ENCODE results near the gene EDC3.
"Not testable (repeated sequence)": the region's sequence is repeated elsewhere in the genome, so short reads cannot be mapped to it uniquely, and the experiment has no call there.

Gene EDC3

GRCh38 chr15:74710319-74711094, 14.7 kb upstream of the EDC3 start:
- DNase-seq (ENCODE audit: low read depth in 2 of 2) = no peak

DNA sequence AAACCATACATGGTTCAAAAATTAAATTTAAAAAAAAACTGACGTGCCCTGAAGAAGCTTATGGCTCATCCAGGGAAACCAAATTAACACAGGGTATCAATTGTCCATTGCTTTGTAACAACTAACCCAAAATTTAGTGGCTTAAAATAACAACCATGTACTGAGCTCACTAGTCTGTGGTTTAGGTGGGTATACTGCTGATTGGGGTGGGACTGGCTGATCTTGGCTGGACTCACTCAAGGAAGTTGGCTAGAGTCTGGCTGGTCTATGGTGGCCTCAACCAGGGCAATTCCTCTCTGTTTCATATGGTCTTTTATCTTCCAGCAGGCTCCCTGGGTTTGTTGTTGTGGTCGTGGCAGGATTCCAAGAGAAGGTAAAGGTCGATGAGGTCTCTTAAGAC, 14.1 kb upstream of the EDC3 start:
- DNase-seq (ENCODE audit: low read depth in 2 of 2) = no peak

DNA sequence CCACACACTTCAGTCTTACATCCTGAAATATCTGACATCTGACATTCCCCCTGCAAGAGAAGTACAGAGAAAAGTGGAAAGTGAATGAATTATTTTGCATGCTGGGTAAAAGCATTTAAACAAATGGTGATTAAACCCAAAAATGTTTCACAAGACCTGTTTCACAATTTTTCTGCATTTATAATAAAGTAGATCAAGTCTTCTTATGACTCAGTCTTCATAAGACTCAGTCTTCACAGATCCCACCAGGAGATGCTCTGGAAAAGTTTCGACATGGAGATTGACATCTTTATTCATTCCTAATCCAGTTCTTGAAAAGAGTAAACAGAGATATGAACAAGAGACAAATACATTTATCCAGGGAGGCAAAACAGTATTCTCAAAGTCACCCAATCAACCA, 13.2 kb upstream of the EDC3 start:
- DNase-seq (ENCODE audit: low read depth in 2 of 2) = no peak

- no peak for DNase-seq (ENCODE audit: low read depth in 2 of 2)
These were observed 984 bp upstream of the EDC3 start for GRCh38 chr15:74696808-74697207.

GRCh38 chr15:74696398-74696729, 540 bp upstream of the EDC3 start:
- no peak for DNase-seq (ENCODE audit: low read depth in 2 of 2)

DNA sequence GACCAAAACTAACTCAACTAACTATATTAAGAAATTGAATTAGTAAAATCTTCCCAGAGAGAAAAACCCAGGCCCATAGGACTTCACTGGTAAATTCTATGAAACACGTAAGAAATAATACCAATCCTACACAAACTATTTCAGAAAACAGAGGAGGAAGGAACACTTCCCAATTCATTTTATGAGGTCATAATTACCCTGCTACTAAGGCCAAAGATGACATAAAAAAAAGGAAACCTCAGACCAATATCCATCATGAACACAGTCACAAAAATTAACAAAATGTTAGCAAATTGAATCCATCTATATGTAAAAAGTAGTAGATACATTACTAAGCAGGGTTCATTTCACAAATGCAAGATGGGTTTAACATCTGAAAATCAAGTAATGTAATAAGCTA, 3.5 kb downstream of the EDC3 start:
- no peak for DNase-seq (ENCODE audit: low read depth in 2 of 2)

DNA sequence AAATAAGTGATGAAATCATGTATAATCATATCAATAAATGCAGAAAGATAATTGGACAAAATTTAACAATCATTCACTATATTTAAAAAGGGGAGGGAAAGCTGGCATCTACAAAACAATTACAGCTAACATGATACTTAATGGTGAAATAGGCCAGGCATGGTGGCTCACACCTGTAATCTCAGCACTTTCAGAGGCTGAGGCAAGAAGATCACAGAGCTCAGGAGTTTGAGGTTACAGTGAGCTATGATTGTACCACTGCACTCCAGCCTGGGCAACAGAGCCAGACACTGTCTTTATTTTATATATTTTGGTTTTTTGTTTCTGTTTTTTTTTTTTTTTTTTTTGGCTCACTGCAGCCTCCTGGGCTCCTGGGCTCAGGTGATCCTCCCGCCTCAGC, 12.1 kb downstream of the EDC3 start:
- DNase-seq (ENCODE audit: low read depth in 2 of 2) = no peak

DNA sequence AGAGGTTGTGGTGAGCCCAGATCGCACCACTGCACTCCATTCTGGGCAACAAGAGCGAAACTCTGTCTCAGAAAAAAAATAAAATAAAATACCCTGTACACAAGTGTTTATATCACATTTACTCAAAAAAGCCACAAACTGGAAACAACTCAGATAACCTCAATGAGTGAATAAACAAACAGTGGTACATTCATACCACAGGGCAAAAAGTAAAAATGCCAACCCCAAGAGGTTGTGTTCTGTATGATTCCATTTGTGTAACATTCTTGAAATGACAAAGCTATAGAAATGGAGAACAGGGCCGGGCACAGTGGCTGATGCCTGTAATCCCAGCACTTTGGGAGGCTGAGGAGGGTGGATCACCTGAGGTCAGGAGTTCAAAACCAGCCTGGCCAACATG, 12.9 kb downstream of the EDC3 start:
- no peak for DNase-seq (ENCODE audit: low read depth in 2 of 2)

- DNase-seq (ENCODE audit: low read depth in 2 of 2) = no peak
These were observed 15.4 kb downstream of the EDC3 start for GRCh38 chr15:74680456-74680855.

GRCh38 chr15:74676801-74677200, 19.0 kb downstream of the EDC3 start:
- no peak for DNase-seq (ENCODE audit: low read depth in 2 of 2)

GRCh38 chr15:74674161-74674560, 21.7 kb downstream of the EDC3 start:
- DNase-seq (ENCODE audit: low read depth in 2 of 2) = no peak

DNA sequence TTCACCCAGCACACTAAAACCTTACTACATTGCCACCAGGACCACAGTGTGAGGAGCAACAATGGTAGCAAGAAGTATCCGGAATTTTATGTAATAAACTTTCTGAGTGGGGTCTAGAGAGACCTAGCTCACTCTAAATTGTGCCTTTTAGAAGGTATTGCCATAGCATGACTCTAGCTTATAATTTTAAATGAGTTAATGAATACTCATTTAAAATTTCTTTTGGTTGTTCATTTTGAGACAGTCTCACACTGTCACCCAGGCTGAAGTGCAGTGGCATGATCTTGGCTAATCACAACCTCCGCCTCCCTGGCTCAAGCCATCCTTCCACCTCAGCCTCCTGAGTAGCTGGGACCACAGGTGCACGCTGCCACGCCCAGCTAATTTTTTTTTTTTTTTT, 26.2 kb downstream of the EDC3 start:
- DNase-seq (ENCODE audit: low read depth in 2 of 2) = no peak

GRCh38 chr15:74667975-74668374, 27.8 kb downstream of the EDC3 start:
- no peak for DNase-seq (ENCODE audit: low read depth in 2 of 2)

GRCh38 chr15:74664670-74665069, 31.2 kb downstream of the EDC3 start:
- DNase-seq (ENCODE audit: low read depth in 2 of 2) = no peak

GRCh38 chr15:74664028-74664616, 31.7 kb downstream of the EDC3 start:
- no peak for DNase-seq (ENCODE audit: low read depth in 2 of 2)

GRCh38 chr15:74663303-74664027, 32.4 kb downstream of the EDC3 start:
- no peak for DNase-seq (ENCODE audit: low read depth in 2 of 2)

DNA sequence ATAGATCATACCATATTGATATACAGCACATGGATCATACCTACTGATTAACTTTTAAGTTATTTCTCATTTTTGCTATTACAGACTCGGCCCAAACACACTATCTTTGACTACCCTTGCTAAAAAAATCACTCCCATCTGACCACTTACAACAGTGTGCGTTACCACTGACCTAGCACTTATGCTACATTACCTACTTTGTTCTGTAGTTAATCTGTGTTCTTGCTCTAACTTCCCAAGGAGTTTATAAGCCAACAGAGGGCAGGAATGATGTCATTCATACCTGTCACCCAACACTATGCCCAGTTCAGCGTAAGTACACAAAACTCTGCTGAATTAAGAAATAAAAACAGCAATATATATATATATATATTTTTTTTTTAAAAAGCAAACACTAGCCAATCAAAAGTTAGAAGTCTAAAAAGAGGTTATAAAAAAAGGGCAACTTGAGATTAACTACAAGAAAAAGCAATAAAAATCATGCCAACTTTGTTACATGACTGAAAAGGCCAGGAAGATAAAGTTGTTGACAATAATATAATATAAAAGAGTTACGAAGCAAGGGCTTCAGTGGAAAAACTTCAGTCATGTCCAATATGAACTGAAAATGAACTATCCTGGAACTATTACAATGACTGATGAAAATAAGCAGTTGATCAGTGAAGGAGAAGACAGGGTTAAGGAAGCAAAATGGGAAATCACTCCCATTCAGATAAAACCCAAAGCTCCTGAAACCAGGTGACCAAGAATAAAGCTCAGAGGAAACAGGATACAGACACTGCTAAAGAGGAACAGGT, 33.6 kb downstream of the EDC3 start:
- no peak for DNase-seq (ENCODE audit: low read depth in 2 of 2)

DNA sequence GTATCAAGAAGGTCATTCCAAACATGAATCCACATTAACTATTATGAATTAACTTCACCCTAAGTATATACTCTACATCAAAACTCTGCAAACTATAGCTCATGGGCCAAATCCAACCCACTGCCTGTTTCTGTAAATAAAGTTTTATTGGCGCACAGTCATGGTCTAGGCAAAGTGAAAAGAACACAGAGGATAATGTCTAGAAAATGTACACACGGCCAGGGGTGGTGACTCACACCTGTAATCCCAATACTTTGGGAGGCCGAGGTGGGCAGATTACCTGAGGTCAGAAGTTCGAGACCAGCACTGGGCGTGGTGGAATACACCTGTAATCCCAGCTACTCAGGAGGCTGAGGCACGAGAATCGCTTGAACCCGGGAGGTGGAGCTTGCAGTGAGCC, 34.5 kb downstream of the EDC3 start:
- DNase-seq (ENCODE audit: low read depth in 2 of 2) = not testable (repeated sequence)

- DNase-seq (ENCODE audit: low read depth in 2 of 2) = no peak
These were observed 38.0 kb downstream of the EDC3 start for GRCh38 chr15:74657846-74658245.

GRCh38 chr15:74656935-74657535, 38.8 kb downstream of the EDC3 start:
- no peak for DNase-seq (ENCODE audit: low read depth in 2 of 2)

- DNase-seq (ENCODE audit: low read depth in 2 of 2) = no peak
These were observed 40.4 kb downstream of the EDC3 start for GRCh38 chr15:74655424-74655823.
